H1 (cell line): ENCODE measurements around the gene SMYD1. TPM values are rescaled to one million over a fixed set of nuclear protein-coding genes. Genes with fewer than 3 reads are reported as not detected.

ENCODE experiments used
- CTCF ChIA-PET: fragments of 300-600 bp; sonication (Branson Sonifier 250); formaldehyde crosslinking; loops from one replicate; lab custom pipeline; 2021; ENCODE audit not compliant: partially characterized antibody; lab: Charles Lee
- POLR2A ChIA-PET: fragments of 300-600 bp; sonication (Branson Sonifier 250); formaldehyde crosslinking; loops from one replicate; lab custom pipeline; 2021; ENCODE audit warnings: inconsistent platforms; ENCODE audit not compliant: partially characterized antibody; lab: Charles Lee
- DNase-seq, 2 experiments: peaks; one replicate each; pipeline versions ENCODE4 v3.0.0 to v3.0.0-alpha.2; 2010 to 2022; ENCODE audit warnings: low spot score in 2 of 2, low read depth in 1 of 2, mixed read lengths in 1 of 2
- FAIRE-seq: peaks from 2 replicates; lab custom pipeline; 2011; peaks lifted over from hg19 to GRCh38; lab: Jason Lieb, UNC
- H2AFZ ChIP-seq: 2 replicates; pipeline ENCODE4 v1.8.1; 2012; ENCODE audit warnings: low read length, inconsistent platforms
- H2AK5ac ChIP-seq: 2 replicates; pipeline ENCODE4 v1.6.1; 2013; ENCODE audit warnings: low read depth, low read length
- H2BK120ac ChIP-seq: replicated peaks from 2 replicates; pipeline ENCODE3; 2013; ENCODE audit warnings: low read depth, low read length, inconsistent platforms
- H2BK12ac ChIP-seq: 2 replicates; pipeline ENCODE4 v1.6.1; 2013; ENCODE audit warnings: low read depth, low read length
- H2BK15ac ChIP-seq: 2 replicates; pipeline ENCODE4 v1.6.1; 2013; ENCODE audit warnings: low read length
- H2BK20ac ChIP-seq: 2 replicates; pipeline ENCODE4 v1.6.1; 2013; ENCODE audit warnings: low read length
- H2BK5ac ChIP-seq: 2 replicates; pipeline ENCODE4 v1.6.1; 2013; ENCODE audit warnings: low read depth, low read length
- H3K14ac ChIP-seq: 2 replicates; pipeline ENCODE4 v1.6.1; 2013; ENCODE audit warnings: inconsistent platforms; ENCODE audit not compliant: insufficient read length
- H3K18ac ChIP-seq: 2 replicates; pipeline ENCODE4 v1.6.1; 2013; ENCODE audit warnings: low read length; ENCODE audit errors: extremely low read depth
- H3K23ac ChIP-seq: 2 replicates; pipeline ENCODE4 v1.6.1; 2013; ENCODE audit warnings: inconsistent platforms; ENCODE audit not compliant: insufficient read length
- H3K23me2 ChIP-seq: 2 replicates; pipeline ENCODE4 v1.6.1; 2013; ENCODE audit warnings: low read depth, low read length
- H3K27ac ChIP-seq: 2 replicates; pipeline ENCODE4 v1.6.1; 2011; ENCODE audit warnings: low read depth, low read length, inconsistent platforms
- H3K27me3 ChIP-seq, 4 experiments: replicated peaks in 1 of 4; 1 replicate in 1 of 4; 2 replicates in 3 of 4; pipeline versions ENCODE4 v1.6.1 to v1.8.1; 2011 to 2013; ENCODE audit warnings: low read length in 3 of 4, mild to moderate bottlenecking in 3 of 4, inconsistent platforms in 2 of 4, mixed read lengths in 2 of 4, moderate library complexity in 1 of 4; ENCODE audit not compliant: control insufficient read depth in 3 of 4, insufficient read depth in 3 of 4; ENCODE audit errors: extremely low read depth in 1 of 4
- H3K36me3 ChIP-seq, 4 experiments: 2 replicates each; pipeline versions ENCODE4 v1.6.1 to v1.8.1; 2011 to 2013; ENCODE audit warnings: mild to moderate bottlenecking in 4 of 4, low read length in 3 of 4, moderate library complexity in 2 of 4, control low read depth in 1 of 4, inconsistent platforms in 1 of 4; ENCODE audit not compliant: insufficient read depth in 4 of 4, control insufficient read depth in 2 of 4
- H3K4ac ChIP-seq: replicated peaks from 2 replicates; pipeline ENCODE3; 2013; ENCODE audit warnings: low read length, low read depth, mixed read lengths, inconsistent platforms; ENCODE audit not compliant: insufficient read length
- H3K4me1 ChIP-seq, 4 experiments: replicated peaks in 1 of 4; 1 replicate in 1 of 4; 2 replicates in 3 of 4; pipeline versions ENCODE4 v1.6.1 to v1.8.1; 2011 to 2013; ENCODE audit warnings: low read length in 3 of 4, inconsistent platforms in 2 of 4, mixed read lengths in 1 of 4; ENCODE audit not compliant: insufficient read depth in 4 of 4, control insufficient read depth in 3 of 4
- H3K4me2 ChIP-seq, 2 experiments: 2 replicates each; pipeline versions ENCODE4 v1.6.1 to v1.8.1; 2011 to 2013; ENCODE audit warnings: low read depth in 2 of 2, low read length in 2 of 2, control low read depth in 1 of 2, inconsistent platforms in 1 of 2, mild to moderate bottlenecking in 1 of 2; ENCODE audit not compliant: insufficient read depth in 1 of 2
- H3K4me3 ChIP-seq, 4 experiments: fragments of 200-600, 300-600 bp in 1 of 4; sonication (generic), shearing (Covaris generic), sonication (Bioruptor Twin) in 1 of 4; 2 replicates each; pipeline versions ENCODE4 v1.5.1 to v1.8.1; 2011 to 2016; ENCODE audit warnings: low read length in 4 of 4, low read depth in 3 of 4, control low read depth in 2 of 4, inconsistent platforms in 2 of 4, mild to moderate bottlenecking in 2 of 4, mixed read lengths in 1 of 4, moderate library complexity in 1 of 4; ENCODE audit not compliant: insufficient read depth in 2 of 4; ENCODE audit errors: extremely low read depth in 1 of 4
- H3K56ac ChIP-seq: replicated peaks from 2 replicates; pipeline ENCODE3; 2013; ENCODE audit warnings: low read depth, mild to moderate bottlenecking, mixed read lengths, low read length, inconsistent platforms; ENCODE audit not compliant: insufficient read length
- H3K79me1 ChIP-seq: 2 replicates; pipeline ENCODE4 v1.6.1; 2013; ENCODE audit warnings: low read depth, low read length, control low read depth
- H3K79me2 ChIP-seq, 2 experiments: 2 replicates each; pipeline versions ENCODE4 v1.6.1 to v1.8.1; 2012 to 2013; ENCODE audit warnings: low read length in 2 of 2, mild to moderate bottlenecking in 2 of 2, inconsistent platforms in 1 of 2; ENCODE audit not compliant: insufficient read depth in 2 of 2, control insufficient read depth in 1 of 2
- H3K9ac ChIP-seq, 4 experiments: replicated peaks in 1 of 4; 1 replicate in 1 of 4; 2 replicates in 3 of 4; pipeline versions ENCODE4 v1.6.1 to v1.8.1; 2011 to 2013; ENCODE audit warnings: low read depth in 3 of 4, low read length in 3 of 4, control low read depth in 2 of 4, mild to moderate bottlenecking in 2 of 4, moderate library complexity in 2 of 4, inconsistent platforms in 1 of 4; ENCODE audit errors: extremely low read depth in 1 of 4
- H3K9me3 ChIP-seq, 2 experiments: 2 replicates each; pipeline versions ENCODE4 v1.6.1 to v1.8.1; 2012 to 2013; ENCODE audit warnings: mild to moderate bottlenecking in 2 of 2, moderate library complexity in 2 of 2, control low read depth in 1 of 2, inconsistent platforms in 1 of 2, low read depth in 1 of 2, low read length in 1 of 2, mixed read lengths in 1 of 2; ENCODE audit not compliant: insufficient read depth in 2 of 2
- H4K20me1 ChIP-seq, 2 experiments: replicated peaks in 1 of 2; 2 replicates each; pipeline versions ENCODE3 to v1.8.1; 2011 to 2013; ENCODE audit warnings: inconsistent platforms in 2 of 2, low read length in 2 of 2, mild to moderate bottlenecking in 1 of 2; ENCODE audit not compliant: insufficient read depth in 2 of 2, control insufficient read depth in 1 of 2
- H4K5ac ChIP-seq: 2 replicates; pipeline ENCODE4 v1.6.1; 2013; ENCODE audit warnings: low read length, low read depth, mixed read lengths, inconsistent platforms; ENCODE audit not compliant: insufficient read length
- H4K8ac ChIP-seq: 2 replicates; pipeline ENCODE4 v1.8.0; 2013; ENCODE audit warnings: mild to moderate bottlenecking, moderate library complexity, low read length, inconsistent platforms; ENCODE audit not compliant: insufficient read depth; ENCODE audit errors: extremely low read depth
- H4K91ac ChIP-seq: replicated peaks from 2 replicates; pipeline ENCODE3; 2013; ENCODE audit warnings: low read length, mixed read lengths, inconsistent platforms; ENCODE audit not compliant: insufficient read length
- CBX5 ChIP-seq: fragments of 300-800, 300-1000 bp; sonication (generic); IDR thresholded peaks from 2 replicates; pipeline ENCODE4 v1.7.1; 2016; ENCODE audit warnings: antibody characterized with exemption, low read length, low read depth
- CHD1 ChIP-seq: IDR thresholded peaks from 2 replicates; pipeline ENCODE4 v1.6.1; 2012; ENCODE audit warnings: low read depth, low read length, improper control_type of control experiment
- HDAC6 ChIP-seq: IDR thresholded peaks from one replicate; pipeline ENCODE4 v1.7.1; 2012; ENCODE audit warnings: low read depth, mild to moderate bottlenecking, inconsistent platforms, low read length, moderate library complexity
- POU5F1 ChIP-seq: IDR thresholded peaks from 2 replicates; pipeline ENCODE4 v1.6.1; 2011; ENCODE audit warnings: low read depth, mild to moderate bottlenecking, low read length, moderate library complexity
- RBBP5 ChIP-seq: IDR thresholded peaks from 2 replicates; pipeline ENCODE4 v1.7.1; 2012; ENCODE audit warnings: low read depth, mild to moderate bottlenecking, inconsistent platforms, low read length, moderate library complexity, borderline replicate concordance
- SIX5 ChIP-seq: IDR thresholded peaks from 2 replicates; pipeline ENCODE4 v1.6.1; 2011; ENCODE audit warnings: mild to moderate bottlenecking, low read depth, low read length
- SUZ12 ChIP-seq: fragments of 200-600 bp; sonication (generic); IDR thresholded peaks from 2 replicates; pipeline ENCODE4 v1.6.1; 2012; ENCODE audit warnings: mild to moderate bottlenecking, inconsistent platforms, low read length, moderate library complexity, mixed read lengths
- WGBS, 2 experiments: shearing (Covaris generic) in 1 of 2; methylation state at CpG; one replicate each; pipeline versions ENCODE4 v1.1.6 to v1.1.7; 2013 to 2015; ENCODE audit warnings: low lambda C conversion rate in 2 of 2, mixed read lengths in 2 of 2, inconsistent platforms in 1 of 2, low coverage in 1 of 2, missing lambda C conversion rate in 1 of 2; ENCODE audit not compliant: insufficient replicate concordance in 2 of 2, insufficient coverage in 1 of 2, insufficient read length in 1 of 2; ENCODE audit errors: extremely low coverage in 1 of 2, missing lambda C conversion rate in 1 of 2; 5-methylcytosine and 5-hydroxymethylcytosine counted together
- polyA plus RNA-seq, 7 experiments: library from polyadenylated mRNA; depleted of rRNA in 3 of 7; stranded (reverse) in 5 of 7; unstranded in 2 of 7; fragments of >200 nt in 5 of 7; fragments of 200-250 nt in 2 of 7; gene quantifications; 1 replicate in 5 of 7; 2 replicates in 1 of 7; 4 replicates in 1 of 7; pipeline versions ENCODE4 v1.2.1 to v1.2.3, GENCODE V29; 2011 to 2013; ENCODE audit warnings: missing spikeins in 2 of 7, mixed read lengths in 2 of 7
- total RNA-seq: library from RNA; stranded (reverse); fragmentation: NEBNext Ultra II Directional; extraction: Animal tissue kit (Norgen Biotek cat#: 25700); gene quantifications from 2 replicates; pipeline ENCODE4 v1.2.1, GENCODE V29; 2021

SMYD1 gene
- total and polyA plus RNA-seq, 2 of the 8 experiments (the other 6 are each of a cell fraction or from before 2014, with no cell fraction given): 0.06 TPM; not detected in 1

GRCh38 chr2:88114889-88115288, 47.3 kb downstream of the SMYD1 start:
- FAIRE-seq: no peak
- Histone ChIP-seq H2BK120ac (no peak overlapping the region), H2BK15ac (no peak overlapping the region), H2BK20ac (no peak overlapping the region), H4K8ac (no peak overlapping the region), H2BK12ac (no peak overlapping the region), H4K91ac (no peak overlapping the region), H2BK5ac (no peak overlapping the region), H3K79me1 (no peaks in the 10 kb centered on the region), H3K23ac (no peak overlapping the region), H3K27me3 (no peaks in the 10 kb centered on the region), H3K4me2 (no peak overlapping the region), H3K56ac (no peak overlapping the region), H2AK5ac (no peak overlapping the region), H3K79me2 (no peaks in the 10 kb centered on the region), H3K9me3 (no peaks in the 10 kb centered on the region), H3K18ac (no peak overlapping the region), H3K9ac (no peak overlapping the region), H4K20me1 (no peaks in the 10 kb centered on the region), H3K4ac (no peak overlapping the region), H3K4me3 (no peak overlapping the region), H3K4me1 (no peaks in the 10 kb centered on the region; a peak in 1 of 7 replicates), H4K5ac (no peak overlapping the region), H3K23me2 (no peaks in the 10 kb centered on the region), H3K27ac (no peak overlapping the region), H2AFZ (0 out of 2 replicates have a peak overlapping the region, but pooled peaks have one; percentile 15), H3K14ac (no peak overlapping the region), H3K36me3 (no peaks in the 10 kb centered on the region)
- ChIA-PET CTCF (interaction anchor here (1.1 to 3.0 kb wide), 3 partner anchors 12 to 55 kb away, joined by 3 to 13 read pairs (median 6); partner anchors contain the start of gene FABP1), POLR2A (interaction anchor here (1.5 kb wide), 1 partner anchor 15 kb away, joined by 3 read pairs; no protein-coding TSS in a partner anchor)
- WGBS, 2 experiments: 89% methylated on average over 5 of the region's 5 CpGs; no CpG with 5 or more reads in 1 of the 2 experiments
- no peak for DNase-seq
- TF ChIP-seq RBBP5 (no peak), SIX5 (no peak), HDAC6 (no peak), CBX5 (no peak), SUZ12 (no peak), POU5F1 (no peak), CHD1 (no peak)
